HepG2 (cell line): ENCODE data around the gene MAP2K2. TPM values are rescaled to one million over a fixed set of nuclear protein-coding genes. Genes with fewer than 3 reads are reported as not detected.

Source experiments
- AGO1 ChIP-seq: fragments of 200-400 bp; formaldehyde crosslinking; IDR thresholded peaks from 2 replicates; pipeline ENCODE4 v1.6.1; 2017; ENCODE audit warnings: mild to moderate bottlenecking, low read depth, low read length, moderate library complexity; ENCODE audit not compliant: poor library complexity, severe bottlenecking
- BORCS8-MEF2B ChIP-seq: sonication (generic); formaldehyde crosslinking; IDR thresholded peaks from 2 replicates; pipeline ENCODE4 v1.8.0; 2022; ENCODE audit warnings: mild to moderate bottlenecking, missing genetic modification reagents
- FOXO1 ChIP-seq: sonication (generic); formaldehyde crosslinking; IDR thresholded peaks from 2 replicates; pipeline ENCODE4 v1.4.0; 2020; ENCODE audit warnings: missing genetic modification reagents
- GPN1 ChIP-seq: sonication (generic); formaldehyde crosslinking; IDR thresholded peaks from 2 replicates; pipeline ENCODE4 v1.5.1; 2020; ENCODE audit warnings: missing genetic modification reagents, borderline replicate concordance
- HOXD1 ChIP-seq: sonication (generic); formaldehyde crosslinking; IDR thresholded peaks from 2 replicates; pipeline ENCODE4 v1.5.0; 2020; ENCODE audit warnings: missing genetic modification reagents
- MIER2 ChIP-seq: IDR thresholded peaks from 2 replicates; pipeline ENCODE4 v1.6.1; 2016; ENCODE audit warnings: missing biosample characterization, missing genetic modification reagents
- MXD4 ChIP-seq: IDR thresholded peaks from 2 replicates; pipeline ENCODE4 v1.6.1; 2016; ENCODE audit warnings: mild to moderate bottlenecking, missing biosample characterization, missing genetic modification reagents
- PRPF4 ChIP-seq: fragments of 200-400 bp; formaldehyde crosslinking; IDR thresholded peaks from 2 replicates; pipeline ENCODE4 v1.6.1; 2016; ENCODE audit warnings: low read length, low read depth; ENCODE audit not compliant: poor library complexity, severe bottlenecking
- RAD51 ChIP-seq: fragments of 450-650 bp; IDR thresholded peaks from 2 replicates; pipeline ENCODE4 v1.6.1; 2016; ENCODE audit warnings: borderline replicate concordance
- SETDB1 ChIP-seq: sonication (generic); formaldehyde crosslinking; IDR thresholded peaks from 2 replicates; pipeline ENCODE4 v1.5.1; 2020; ENCODE audit warnings: missing genetic modification reagents, mild to moderate bottlenecking, borderline replicate concordance
- TBL1XR1 ChIP-seq: fragments of 150-350 bp; IDR thresholded peaks from 2 replicates; pipeline ENCODE4 v1.6.1; 2014; ENCODE audit warnings: borderline replicate concordance, low read length; ENCODE audit not compliant: partially characterized antibody
- ZFP41 ChIP-seq: sonication (generic); formaldehyde crosslinking; IDR thresholded peaks from 2 replicates; pipeline ENCODE4 v1.4.0; 2020; ENCODE audit warnings: mild to moderate bottlenecking, missing genetic modification reagents, borderline replicate concordance
- ZNF17 ChIP-seq: sonication (generic); formaldehyde crosslinking; IDR thresholded peaks from 2 replicates; pipeline ENCODE4 v1.5.0; 2020; ENCODE audit warnings: mild to moderate bottlenecking, missing genetic modification reagents
- ZNF407 ChIP-seq: sonication (generic); formaldehyde crosslinking; IDR thresholded peaks from one replicate; pipeline ENCODE4 v1.5.1; 2020; ENCODE audit warnings: mild to moderate bottlenecking, missing genetic modification reagents; ENCODE audit errors: not compliant biosample characterization
- ZNF605 ChIP-seq: sonication (generic); formaldehyde crosslinking; IDR thresholded peaks from 2 replicates; pipeline ENCODE4 v1.8.0; 2022; ENCODE audit warnings: mild to moderate bottlenecking, missing genetic modification reagents
- ZNF629 ChIP-seq: sonication (generic); formaldehyde crosslinking; conservative IDR thresholded peaks from 2 replicates; pipeline ENCODE4 v1.5.0; 2020; ENCODE audit warnings: missing genetic modification reagents
- ZSCAN29 ChIP-seq: sonication (generic); formaldehyde crosslinking; conservative IDR thresholded peaks from 2 replicates; pipeline ENCODE4 v1.4.0; 2020; ENCODE audit warnings: mild to moderate bottlenecking, missing genetic modification reagents
- ZXDC ChIP-seq: sonication (generic); formaldehyde crosslinking; IDR thresholded peaks from 2 replicates; pipeline ENCODE4 v1.5.0; 2020; ENCODE audit warnings: mild to moderate bottlenecking, missing genetic modification reagents
- polyA plus RNA-seq, 8 experiments: library from polyadenylated mRNA; depleted of rRNA in 3 of 8; stranded (reverse) in 7 of 8; unstranded in 1 of 8; fragments of >200 nt; fragmentation: Illumina TruSeq in 4 of 8; extraction: Trizol in 4 of 8; gene quantifications; 2 replicates each; pipeline versions ENCODE4 v1.2.1 to v1.2.3, GENCODE V29; 2011 to 2016; ENCODE audit warnings: low read depth in 4 of 8, missing spikeins in 1 of 8, mixed read lengths in 1 of 8; ENCODE audit not compliant: insufficient read depth in 1 of 8
- total RNA-seq, 5 experiments: library from RNA; depleted of rRNA; stranded (reverse); fragments of >200 nt; fragmentation: Illumina TruSeq; extraction: Trizol; gene quantifications; 2 replicates each; pipeline ENCODE4 v1.2.3, GENCODE V29; 2016; ENCODE audit warnings: low read depth in 1 of 5

The MAP2K2 gene
- total and polyA plus RNA-seq, 2 of the 13 experiments (the other 11 are each of a cell fraction or from before 2014, with no cell fraction given) = 70.3 to 80.9 TPM

GRCh38 chr19:4052114-4052992, 71.6 kb downstream of the MAP2K2 start (continued):
- TF ChIP-seq ZNF407 (CRISPR knock-in tag) (no peak), SETDB1 (CRISPR knock-in tag) (no peak), MIER2 (peak; percentile 77), PRPF4 (peak; percentile 83), MXD4 (CRISPR knock-in tag) (0 out of 2 replicates have a peak, but pooled peaks have one; percentile 42), ZSCAN29 (peak; percentile 84), RAD51 (no peak), ZXDC (CRISPR knock-in tag) (no peak), ZNF629 (CRISPR knock-in tag) (peak; percentile 86), ZNF605 (CRISPR knock-in tag) (peak; percentile 96), GPN1 (CRISPR knock-in tag) (no peak), FOXO1 (CRISPR knock-in tag) (peak; percentile 84), HOXD1 (CRISPR knock-in tag) (peak; percentile 85; the same call in 1 of the 2 replicates), TBL1XR1 (peak; percentile 38), ZNF17 (no peak), BORCS8-MEF2B (CRISPR knock-in tag) (peak; percentile 73), ZFP41 (CRISPR knock-in tag) (0 out of 2 replicates have a peak, but pooled peaks have one; percentile 60), AGO1 (no peak)
